BLaER1 treated with 17β-estradiol and CSF1 and Interleukin-3, amounts not matched to agents 10 nM and 100 nM (cell line): ENCODE results near the gene SIMC1.
"Not testable (repeated sequence)": the region's sequence is repeated elsewhere in the genome, so short reads cannot be mapped to it uniquely, and the experiment has no call there.

Source experiments
- H3K27ac ChIP-seq, 11 experiments: shearing (Covaris generic); formaldehyde crosslinking; 2 replicates each; pipeline ENCODE4 v1.8.1; 2022
- H3K27me3 ChIP-seq, 11 experiments: shearing (Covaris generic); formaldehyde crosslinking; 2 replicates each; pipeline ENCODE4 v1.8.1; 2022
- H3K36me3 ChIP-seq, 11 experiments: shearing (Covaris generic); formaldehyde crosslinking; 2 replicates each; pipeline ENCODE4 v1.8.1; 2022
- H3K4me1 ChIP-seq, 10 experiments: shearing (Covaris generic); formaldehyde crosslinking; 2 replicates each; pipeline ENCODE4 v1.8.1; 2022
- H3K4me2 ChIP-seq, 11 experiments: shearing (Covaris generic); formaldehyde crosslinking; 2 replicates each; pipeline ENCODE4 v1.8.1; 2022
- H3K4me3 ChIP-seq, 10 experiments: shearing (Covaris generic); formaldehyde crosslinking; 2 replicates each; pipeline ENCODE4 v1.8.1; 2022
- H3K9ac ChIP-seq, 11 experiments: shearing (Covaris generic); formaldehyde crosslinking; 2 replicates each; pipeline ENCODE4 v1.8.1; 2022
- H3K9me3 ChIP-seq, 11 experiments: shearing (Covaris generic); formaldehyde crosslinking; replicated peaks in 1 of 11; 2 replicates each; pipeline ENCODE4 v1.8.1; 2022
- H4K20me1 ChIP-seq, 11 experiments: shearing (Covaris generic); formaldehyde crosslinking; 2 replicates each; pipeline ENCODE4 v1.8.1; 2022
- Cebpa-rat ChIP-seq, 11 experiments: shearing (Covaris generic); IDR thresholded peaks; 2 replicates each; pipeline ENCODE4 v1.8.1; 2022

The SIMC1 gene

GRCh38 chr5:176237971-176238644, at the start of gene SIMC1:
Gene SIMC1 (plus strand): TSS chr5:176238424. CDS start chr5:176238509, 85 bp downstream.
- Histone ChIP-seq H3K4me3 (peak within 1 kb of the TSS; percentile 58 to 74 (median 66)), H3K27ac (peak within 1 kb of the TSS in 10 of 11 experiments; percentile 59 to 79 (median 76); a peak in 19 of 22 replicates), H3K9ac (peak within 1 kb of the TSS; percentile 71 to 83 (median 80)), H3K4me2 (peak within 1 kb of the TSS; percentile 61 to 82 (median 69))
- H3K4me1 ChIP-seq, H3K9me3 ChIP-seq, H4K20me1 ChIP-seq, H3K36me3 ChIP-seq, H3K27me3 ChIP-seq: not testable (repeated sequence)

GRCh38 chr5:176188506-176189193, 49.6 kb upstream of the SIMC1 start:
- Histone ChIP-seq H3K9me3 (no peaks in the 10 kb centered on the region), H3K36me3 (no peaks in the 10 kb centered on the region), H3K4me3 (no peak overlapping the region), H4K20me1 (0 out of 22 replicates have a peak, but pooled peaks cover 0 to 9% (median 0%) of the 10 kb centered on the region in 11 experiments), H3K4me1 (no peaks in the 10 kb centered on the region), H3K27me3 (peaks cover 0 to 18% (median 16%) of the 10 kb centered on the region in 11 experiments; a peak in 18 of 22 replicates), H3K9ac (no peak overlapping the region), H3K4me2 (no peak overlapping the region), H3K27ac (no peak overlapping the region)
- no peak for TF ChIP-seq Cebpa-rat (IDR thresholded peaks at IDR 0.05)

GRCh38 chr5:176189857-176190256, 48.4 kb upstream of the SIMC1 start:
- peaks cover 0 to 9% (median 0%) of the 10 kb centered on the region in 11 experiments; a peak in 1 of 22 replicates for H4K20me1 ChIP-seq
- no peak overlapping the region for H3K9ac ChIP-seq
- no peaks in the 10 kb centered on the region for H3K36me3 ChIP-seq
- H3K9me3 ChIP-seq = no peaks in the 10 kb centered on the region
- H3K4me3 ChIP-seq = no peak overlapping the region
- H3K4me1 ChIP-seq = no peaks in the 10 kb centered on the region; a peak in 1 of 20 replicates
- peaks cover 8 to 28% (median 26%) of the 10 kb centered on the region in 11 experiments for H3K27me3 ChIP-seq
- H3K27ac ChIP-seq = no peak overlapping the region
- no peak overlapping the region for H3K4me2 ChIP-seq
- TF ChIP-seq Cebpa-rat (IDR thresholded peaks at IDR 0.05) = no peak

GRCh38 chr5:176190886-176191755, 47.1 kb upstream of the SIMC1 start:
- Histone ChIP-seq H3K9me3 (no peaks in the 10 kb centered on the region), H3K9ac (no peak overlapping the region)

GRCh38 chr5:176192094-176192721, 46.0 kb upstream of the SIMC1 start:
- no peak overlapping the region for H3K27ac ChIP-seq
- no peaks in the 10 kb centered on the region for H3K9me3 ChIP-seq
- H3K4me1 ChIP-seq = peaks cover 0 to 9% (median 6%) of the 10 kb centered on the region in 10 experiments; a peak in 7 of 20 replicates
- H3K36me3 ChIP-seq = no peaks in the 10 kb centered on the region
- H4K20me1 ChIP-seq = peaks cover 0 to 9% (median 0%) of the 10 kb centered on the region in 11 experiments; a peak in 1 of 22 replicates
- no peak overlapping the region for H3K9ac ChIP-seq
- H3K4me3 ChIP-seq = no peak overlapping the region
- no peak for TF ChIP-seq Cebpa-rat (IDR thresholded peaks at IDR 0.05)
- peaks cover 16 to 45% (median 39%) of the 10 kb centered on the region in 11 experiments for H3K27me3 ChIP-seq
- no peak overlapping the region for H3K4me2 ChIP-seq

More at GRCh38 chr5:176190886-176191755, 47.1 kb upstream of the SIMC1 start:
- H3K36me3 ChIP-seq = no peaks in the 10 kb centered on the region
- peaks cover 16 to 40% (median 34%) of the 10 kb centered on the region in 11 experiments for H3K27me3 ChIP-seq
- no peak overlapping the region for H3K4me3 ChIP-seq
- H4K20me1 ChIP-seq = peaks cover 0 to 9% (median 0%) of the 10 kb centered on the region in 11 experiments; a peak in 1 of 22 replicates
- H3K4me2 ChIP-seq = no peak overlapping the region
- H3K4me1 ChIP-seq = peaks cover 0 to 7% (median 0%) of the 10 kb centered on the region in 10 experiments; a peak in 2 of 20 replicates
- TF ChIP-seq Cebpa-rat (IDR thresholded peaks at IDR 0.05) = no peak
- H3K27ac ChIP-seq = no peak overlapping the region

GRCh38 chr5:176192722-176193117, 45.5 kb upstream of the SIMC1 start:
- H3K27ac ChIP-seq, H4K20me1 ChIP-seq, H3K9me3 ChIP-seq, H3K4me1 ChIP-seq, H3K4me2 ChIP-seq, H3K9ac ChIP-seq, H3K36me3 ChIP-seq, H3K4me3 ChIP-seq: not testable (repeated sequence)
- H3K27me3 ChIP-seq = peaks cover 18 to 51% (median 44%) of the 10 kb centered on the region in 11 experiments

- H3K36me3 ChIP-seq, H3K4me1 ChIP-seq, H4K20me1 ChIP-seq, H3K27ac ChIP-seq, H3K4me3 ChIP-seq, H3K9ac ChIP-seq, H3K9me3 ChIP-seq, H3K4me2 ChIP-seq: not testable (repeated sequence)
- H3K27me3 ChIP-seq = peaks cover 21 to 58% (median 51%) of the 10 kb centered on the region in 11 experiments
These were observed 44.6 kb upstream of the SIMC1 start for GRCh38 chr5:176193636-176194035.

- not testable (repeated sequence) for H3K9me3 ChIP-seq, H3K4me1 ChIP-seq, H3K36me3 ChIP-seq, H3K9ac ChIP-seq, H4K20me1 ChIP-seq, H3K27ac ChIP-seq
- peaks cover 29 to 66% (median 60%) of the 10 kb centered on the region in 11 experiments for H3K27me3 ChIP-seq
- H3K4me3 ChIP-seq = peak overlapping the region in 4 of 10 experiments; percentile 28 to 55 (median 40); a peak in 7 of 20 replicates
- H3K4me2 ChIP-seq = peak overlapping the region in 10 of 11 experiments; percentile 13 to 60 (median 44); a peak in 10 of 22 replicates
These were observed 43.8 kb upstream of the SIMC1 start for GRCh38 chr5:176194238-176195083.

- not testable (repeated sequence) for H3K9ac ChIP-seq, H3K4me3 ChIP-seq, H4K20me1 ChIP-seq, H3K27ac ChIP-seq, H3K9me3 ChIP-seq, H3K4me1 ChIP-seq, H3K36me3 ChIP-seq
- peaks cover 35 to 72% (median 66%) of the 10 kb centered on the region in 11 experiments for H3K27me3 ChIP-seq
- peak overlapping the region in 1 of 11 experiments; percentile 18; a peak in 1 of 22 replicates for H3K4me2 ChIP-seq
These were observed 43.2 kb upstream of the SIMC1 start for GRCh38 chr5:176195084-176195413.

- H3K27ac ChIP-seq, H3K4me1 ChIP-seq, H3K36me3 ChIP-seq, H3K4me3 ChIP-seq, H3K9ac ChIP-seq, H3K9me3 ChIP-seq, H4K20me1 ChIP-seq: not testable (repeated sequence)
- Histone ChIP-seq H3K27me3 (peaks cover 41 to 78% (median 72%) of the 10 kb centered on the region in 11 experiments), H3K4me2 (peak overlapping the region in 1 of 11 experiments; percentile 18; a peak in 1 of 22 replicates)
These were observed 42.6 kb upstream of the SIMC1 start for GRCh38 chr5:176195487-176196207.

GRCh38 chr5:176196781-176197180, 41.4 kb upstream of the SIMC1 start:
- Histone ChIP-seq H3K27me3 (peaks cover 43 to 83% (median 77%) of the 10 kb centered on the region in 11 experiments), H3K4me2 (peak overlapping the region in 3 of 11 experiments; percentile 37 to 44 (median 39); a peak in 4 of 22 replicates)
- not testable (repeated sequence) for H3K9me3 ChIP-seq, H3K4me1 ChIP-seq, H3K27ac ChIP-seq, H4K20me1 ChIP-seq, H3K4me3 ChIP-seq, H3K9ac ChIP-seq, H3K36me3 ChIP-seq
